ENCODE data around the gene IL26. TPM values are rescaled to one million over a fixed set of nuclear protein-coding genes. Genes with fewer than 3 reads are reported as not detected.

IL26 gene, protein sequence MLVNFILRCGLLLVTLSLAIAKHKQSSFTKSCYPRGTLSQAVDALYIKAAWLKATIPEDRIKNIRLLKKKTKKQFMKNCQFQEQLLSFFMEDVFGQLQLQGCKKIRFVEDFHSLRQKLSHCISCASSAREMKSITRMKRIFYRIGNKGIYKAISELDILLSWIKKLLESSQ
- total RNA-seq: not detected

DNA sequence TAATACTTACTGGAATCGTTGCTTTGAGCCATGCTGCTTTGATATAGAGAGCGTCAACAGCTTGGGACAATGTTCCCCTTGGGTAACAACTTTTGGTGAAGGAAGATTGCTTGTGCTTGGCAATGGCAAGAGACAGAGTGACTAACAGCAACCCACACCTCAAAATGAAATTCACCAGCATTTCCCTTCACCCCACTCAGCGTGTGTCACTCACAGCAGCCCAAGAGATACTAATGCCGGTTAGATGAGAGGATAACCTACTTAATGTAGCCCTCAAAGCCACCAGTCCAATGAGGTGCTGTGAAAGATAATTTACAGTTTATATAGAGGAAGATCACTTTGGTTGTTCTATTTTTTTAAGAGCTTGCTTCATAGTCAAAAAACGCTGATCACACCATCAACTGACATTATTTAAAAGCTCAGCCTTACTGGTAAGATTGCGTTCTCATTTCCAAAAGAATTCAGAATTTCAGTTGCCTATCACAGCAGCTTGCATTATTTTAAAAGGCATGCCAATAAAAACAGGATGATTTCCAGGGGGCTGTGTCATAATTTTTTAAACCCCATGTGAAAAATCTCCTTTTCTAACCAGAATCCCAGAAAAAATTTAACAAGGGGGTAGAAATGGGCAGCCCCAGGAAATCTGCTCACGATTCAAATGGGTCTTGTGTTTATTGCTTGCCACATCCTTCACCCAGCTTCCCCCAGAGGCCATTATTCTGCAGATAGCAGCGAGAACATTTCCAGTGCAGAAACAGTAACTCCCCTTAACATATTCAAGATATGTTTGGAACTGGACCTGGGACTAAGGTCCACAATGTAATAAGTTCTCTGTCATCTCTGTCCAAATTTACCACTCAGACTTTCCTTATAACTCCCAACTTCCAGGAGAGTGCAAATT is at the start of gene IL26:
Gene IL26, minus strand, starts transcription at position 235 of the 901 bp plus-strand sequence. Its CDS starts 54 bp downstream, at position 181.

DNA sequence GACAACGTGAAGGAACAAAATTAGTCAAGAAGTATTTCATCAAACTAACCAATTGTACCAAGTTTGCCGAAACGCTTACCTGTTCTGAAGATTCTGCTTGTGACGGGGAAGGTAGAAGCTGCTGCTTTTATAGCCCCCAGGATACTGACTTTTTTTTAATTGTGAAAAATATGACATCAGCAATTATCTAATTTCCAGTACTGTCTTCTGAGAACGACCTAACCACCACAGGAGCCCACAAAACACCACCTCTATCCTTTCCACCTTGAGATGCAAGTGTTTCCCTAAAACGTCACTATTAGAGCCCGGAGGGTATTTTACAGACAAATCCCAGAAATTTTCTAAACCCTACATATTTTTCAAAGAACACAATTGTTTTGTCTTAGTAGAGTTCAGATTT is 27.9 kb upstream of the IL26 start, which contains the start of gene IL22:
Gene IL22, minus strand, starts transcription at position 101 of the 400 bp plus-strand sequence. CDS start 156 bp downstream, outside the sequence.

DNA sequence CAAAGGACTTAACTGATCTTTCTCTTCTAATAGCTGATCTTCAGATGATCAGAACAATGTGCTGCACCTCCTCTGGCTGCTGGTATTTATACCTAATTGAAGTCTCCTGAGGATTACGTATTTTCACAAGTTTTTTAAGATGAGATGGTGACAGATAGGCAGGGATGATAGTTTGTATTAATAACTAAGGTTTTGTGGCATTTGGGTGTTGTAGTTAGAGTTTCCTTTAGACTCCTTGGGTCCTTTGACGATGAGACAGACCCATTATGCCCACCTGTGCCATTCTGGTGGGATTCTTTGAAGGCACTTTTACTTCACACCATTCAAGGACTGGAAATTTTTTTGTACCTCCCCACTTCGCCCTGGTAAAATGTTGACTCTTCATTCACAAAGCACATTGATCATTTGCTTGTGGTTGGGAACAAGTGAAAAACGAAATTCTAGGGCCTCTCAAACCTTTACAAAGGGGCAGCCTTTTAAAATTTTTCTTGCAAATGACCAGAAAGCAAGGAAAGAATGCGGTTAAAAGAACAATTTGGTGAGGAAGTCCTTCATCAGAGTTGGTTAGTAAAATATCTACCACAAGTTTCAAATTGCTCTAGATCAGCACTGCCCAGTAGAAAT is 65.8 kb downstream of the IL26 start, which contains the start of gene IFNG:
Gene IFNG, minus strand, starts transcription at position 60 of the 624 bp plus-strand sequence. CDS start 125 bp downstream, outside the sequence.

Other genes starting within 250 kb of the IL26 start
- under 1 TPM; 0.65 to 0.71 TPM for gene IFNG-AS1, start 236.4 kb downstream of the IL26 start, total RNA-seq
- gene IFNG, start 66.1 kb downstream of the IL26 start, total RNA-seq: 1 to 10 TPM; 2.4 to 3.1 TPM
- gene IL22, start 27.8 kb upstream of the IL26 start, total RNA-seq: not detected
- gene MDM1, start 106.6 kb upstream of the IL26 start, total RNA-seq: 10 to 100 TPM; 22.4 to 23.1 TPM

Measured in activated naive CD4-positive, alpha-beta T cell treated with anti-CD3 and anti-CD28 coated beads, Interleukin-2, amount 10 ng/mL, durations not matched to agents 5 hours and 36 hours (primary cell).